ENCODE measurements around the gene HBA2. TPM values are rescaled to one million over a fixed set of nuclear protein-coding genes. Genes with fewer than 3 reads are reported as not detected.

HBA2 gene
- total and polyA plus RNA-seq, 9 of the 15 experiments (the other 6 are each of a cell fraction or from before 2014, with no cell fraction given) = 40.4 to 853 (median 286) TPM

- peaks cover 3% of the 10 kb centered on the region for H3K9me1 ChIP-seq (ENCODE audit: control insufficient read depth, insufficient read depth, low read length)
- H3K4me2 ChIP-seq (ENCODE audit: insufficient read depth, low read length) = peak overlapping the region; percentile 91
- FAIRE-seq (no peak), DNase-seq (ENCODE audit: extremely low read depth in 1 of 4, low spot score in 3 of 4) (no peak), ATAC-seq (no peak)
- no peaks in the 10 kb centered on the region for H3K27me3 ChIP-seq (ENCODE audit: control insufficient read depth in 2 of 2, insufficient read depth in 2 of 2, low read length in 2 of 2)
- 0 out of 2 replicates have a peak, but pooled peaks cover 6% of the 10 kb centered on the region for H4K20me1 ChIP-seq (replicated peaks; ENCODE audit: control insufficient read depth, insufficient read depth, low read length)
- H3K9me3 ChIP-seq (replicated peaks; ENCODE audit: control insufficient read depth, insufficient read depth, low read depth, low read length) = no peaks in the 10 kb centered on the region
- H3K27ac ChIP-seq (ENCODE audit: extremely low read depth, low read depth, low read length) = peak overlapping the region; percentile 59
- ChIA-PET POLR2A (interaction anchor here (0.7 to 1.3 kb wide), 4 partner anchors 21 to 126 kb away, joined by 3 to 7 read pairs (median 4); partner anchors contain the start of genes POLR3K and SNRNP25), CTCF (ENCODE audit: low intra/inter-chr PET ratio) (interaction anchor here (0.7 to 4.5 kb wide), 5 partner anchors 22 to 113 kb away, joined by 3 to 42 read pairs (median 27); no protein-coding TSS in a partner anchor)
- intact Hi-C loops (cut with micrococcal nuclease) = loop anchor here (2.0 kb wide), 2 partner anchors 37 to 73 kb away; no protein-coding TSS in a partner anchor
- peaks cover 47% of the 10 kb centered on the region for H3K79me2 ChIP-seq (ENCODE audit: control insufficient read depth, insufficient read depth, low read length)
- H3K9ac ChIP-seq (ENCODE audit: insufficient read depth in 1 of 2, low read depth in 2 of 2, low read length in 2 of 2) = peak overlapping the region; percentile 34 to 98; a peak in 3 of 4 replicates
- peaks cover 28 to 62% of the 10 kb centered on the region in 2 experiments; a peak in 4 of 5 replicates for H3K4me1 ChIP-seq (replicated peaks in 1 of 2; ENCODE audit: control insufficient read depth in 2 of 2, insufficient read depth in 2 of 2, low read length in 2 of 2)
- peak overlapping the region; percentile 61 for H3K4me3 ChIP-seq
- 63% methylated on average over 17 of the region's 17 CpGs for WGBS (ENCODE audit: insufficient coverage, low coverage, missing lambda C conversion rate)
- TSS peak; percentile 50 for BruUV-seq (replicated peaks)
- TF ChIP-seq HDGF (IDR thresholded peaks at IDR 0.05) = peak; percentile 20; the same call in 1 of the 2 replicates
- TF ChIP-seq MLLT1 (IDR thresholded peaks at IDR 0.05) = peak in 1 of 2 experiments; percentile 71; a peak in 1 of 4 replicates
- TF ChIP-seq SUPT5H (IDR thresholded peaks at IDR 0.05) = 0 out of 2 replicates have a peak, but pooled peaks have one; percentile 7
- TF ChIP-seq TRIM28 (IDR thresholded peaks at IDR 0.05) = 0 out of 2 replicates have a peak, but pooled peaks have one; percentile 16
- TF ChIP-seq GATA2 (CRISPR knock-in tag; IDR thresholded peaks at IDR 0.05) = no peak
- TF ChIP-seq ZNF77 (CRISPR knock-in tag; IDR thresholded peaks at IDR 0.05) = 0 out of 2 replicates have a peak, but pooled peaks have one; percentile 31
- TF ChIP-seq TOE1 (IDR thresholded peaks at IDR 0.05; ENCODE audit: borderline replicate concordance) = no peak
- TF ChIP-seq TOE1 (CRISPR knock-in tag; IDR thresholded peaks at IDR 0.05; ENCODE audit: borderline replicate concordance, low read depth) = no peak
- peak; percentile 13; the same call in 1 of the 2 replicates for TF ChIP-seq ZBTB33 (CRISPR knock-in tag; IDR thresholded peaks at IDR 0.05)
- H2AFZ ChIP-seq (ENCODE audit: low read depth, low read length) = peak overlapping the region; percentile 82; the same call in 1 of the 2 replicates
- in situ Hi-C loops (cut with MboI) = loop anchor here (5.0 kb wide), 1 partner anchor 72 kb away; no protein-coding TSS in a partner anchor
- H3K36me3 ChIP-seq (ENCODE audit: control insufficient read depth, insufficient read depth, low read length) = peaks cover 27% of the 10 kb centered on the region
Observed at GRCh38 chr16:179211-180092, 6.8 kb downstream of the HBA2 start.
